Astrocyte (in vitro differentiated cells and primary cell): ENCODE results near the gene ANKLE1. TPM values are rescaled to one million over a fixed set of nuclear protein-coding genes. Genes with fewer than 3 reads are reported as not detected.

Experiments used
- DNase-seq: peaks from one replicate; pipeline ENCODE4 v3.0.0-alpha.2; 2010; ENCODE audit warnings: low read depth
- FAIRE-seq: peaks from 2 replicates; lab custom pipeline; 2011; peaks lifted over from hg19 to GRCh38; lab: Jason Lieb, UNC
- H2AFZ ChIP-seq: 2 replicates; pipeline ENCODE4 v1.6.0; 2012; ENCODE audit warnings: low read depth, low read length, inconsistent platforms
- H3K27ac ChIP-seq: 2 replicates; pipeline ENCODE4 v1.5.1; 2011; ENCODE audit warnings: low read depth, low read length, inconsistent platforms
- H3K27me3 ChIP-seq: 2 replicates; pipeline ENCODE4 v1.6.0; 2011; ENCODE audit warnings: low read length, inconsistent platforms; ENCODE audit not compliant: insufficient read depth
- H3K36me3 ChIP-seq: 2 replicates; pipeline ENCODE4 v1.5.1; 2011; ENCODE audit warnings: low read length, inconsistent platforms; ENCODE audit not compliant: insufficient read depth
- H3K4me1 ChIP-seq: 2 replicates; pipeline ENCODE4 v1.5.1; 2011; ENCODE audit warnings: low read length, inconsistent platforms; ENCODE audit not compliant: insufficient read depth
- H3K4me2 ChIP-seq: 2 replicates; pipeline ENCODE4 v1.6.0; 2012; ENCODE audit warnings: low read length, inconsistent platforms
- H3K4me3 ChIP-seq: 2 replicates; pipeline ENCODE4 v1.5.1; 2011; ENCODE audit warnings: low read depth, mild to moderate bottlenecking, low read length, inconsistent platforms; ENCODE audit not compliant: insufficient read depth
- H3K79me2 ChIP-seq: 2 replicates; pipeline ENCODE4 v1.6.0; 2012; ENCODE audit warnings: mild to moderate bottlenecking, low read length, inconsistent platforms; ENCODE audit not compliant: insufficient read depth
- H3K9ac ChIP-seq: 2 replicates; pipeline ENCODE4 v1.6.0; 2012; ENCODE audit warnings: mild to moderate bottlenecking, low read length, inconsistent platforms
- H3K9me3 ChIP-seq: 2 replicates; pipeline ENCODE4 v1.5.1; 2012; ENCODE audit warnings: low read depth, mild to moderate bottlenecking, low read length, inconsistent platforms; ENCODE audit not compliant: insufficient read depth
- H4K20me1 ChIP-seq: 2 replicates; pipeline ENCODE4 v1.6.0; 2012; ENCODE audit warnings: low read length, inconsistent platforms; ENCODE audit not compliant: insufficient read depth
- H3K27ac Mint-ChIP-seq: one replicate; pipeline ENCODE4 v1.8.0; 2021; ENCODE audit warnings: mild to moderate bottlenecking, mixed read lengths; ENCODE audit not compliant: unreplicated experiment
- H3K27me3 Mint-ChIP-seq: one replicate; pipeline ENCODE4 v1.8.0; 2021; ENCODE audit warnings: low read depth, mixed read lengths; ENCODE audit not compliant: unreplicated experiment
- H3K36me3 Mint-ChIP-seq: one replicate; pipeline ENCODE4 v1.8.0; 2021; ENCODE audit warnings: low read depth, mixed read lengths; ENCODE audit not compliant: unreplicated experiment
- H3K4me1 Mint-ChIP-seq: one replicate; pipeline ENCODE4 v1.8.0; 2021; ENCODE audit warnings: low read depth, mixed read lengths; ENCODE audit not compliant: unreplicated experiment
- H3K4me3 Mint-ChIP-seq: one replicate; pipeline ENCODE4 v1.8.0; 2021; ENCODE audit warnings: mild to moderate bottlenecking, moderate library complexity, mixed read lengths; ENCODE audit not compliant: unreplicated experiment
- H3K9me3 Mint-ChIP-seq: one replicate; pipeline ENCODE4 v1.8.0; 2021; ENCODE audit warnings: mild to moderate bottlenecking, mixed read lengths; ENCODE audit not compliant: unreplicated experiment
- EZH2 ChIP-seq: IDR thresholded peaks from 2 replicates; pipeline ENCODE4 v1.6.1; 2012; ENCODE audit warnings: mild to moderate bottlenecking, low read length, inconsistent platforms; ENCODE audit not compliant: insufficient read depth
- total RNA-seq: library from RNA; stranded (reverse); gene quantifications from 2 replicates; pipeline ENCODE4 v1.2.1, GENCODE V29; 2021
- TF ChIP-seq, protein P1 (sequence below): IDR thresholded peaks from 2 replicates; pipeline ENCODE4 v1.5.1; 2011; ENCODE audit warnings: low read depth, mild to moderate bottlenecking, inconsistent platforms, low read length, moderate library complexity; ENCODE audit not compliant: insufficient read depth

The ANKLE1 gene
- total RNA-seq, 1 donor from 2014 or later, result 1.8 TPM

DNA sequence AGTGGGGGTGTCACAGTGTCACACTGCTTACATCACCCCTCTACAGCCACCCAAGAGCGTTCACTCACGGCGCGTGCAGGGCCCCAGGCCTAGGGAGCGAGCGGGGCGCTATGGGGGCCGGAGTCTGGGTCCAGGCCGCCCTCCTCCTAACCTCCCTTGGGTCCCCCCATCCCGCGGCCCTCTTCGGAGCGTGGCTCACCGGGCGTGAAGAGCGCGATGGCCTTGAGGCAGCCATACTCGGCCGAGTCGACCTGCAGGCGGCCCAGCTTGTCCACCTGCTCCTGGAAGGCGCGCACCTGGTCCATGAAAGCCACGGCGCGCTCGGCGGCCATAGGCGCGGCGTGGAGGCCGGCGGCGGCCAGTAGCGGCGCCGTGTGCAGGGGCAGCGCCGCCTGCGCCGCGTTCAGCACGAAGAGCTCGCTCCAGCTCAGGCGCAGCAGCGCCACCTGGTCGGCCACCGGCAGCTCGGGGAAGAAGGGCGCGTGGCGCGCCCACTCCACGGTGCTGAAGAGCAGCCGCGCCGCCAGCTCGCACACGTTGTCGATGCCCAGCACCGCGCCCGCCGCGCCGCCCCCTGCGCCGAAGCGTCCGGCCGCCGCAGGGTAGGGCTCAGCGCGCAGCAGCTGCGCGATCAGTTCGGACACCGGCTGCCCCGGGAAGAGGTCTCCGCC is 46.3 kb upstream of the ANKLE1 start:
- no peaks in the 10 kb centered on the region for H3K9me3 ChIP-seq
- H3K4me3 Mint-ChIP-seq, result peak overlapping the region; percentile 73
- peaks cover 24% of the 10 kb centered on the region for H3K79me2 ChIP-seq
- no peaks in the 10 kb centered on the region for H3K27me3 Mint-ChIP-seq
- H3K36me3 Mint-ChIP-seq, result peaks cover 14% of the 10 kb centered on the region
- peak overlapping the region; percentile 62 for H2AFZ ChIP-seq
- H3K9me3 Mint-ChIP-seq, result no peaks in the 10 kb centered on the region
- H3K4me3 ChIP-seq, result peak overlapping the region; percentile 62
- H3K36me3 ChIP-seq, result peaks cover 10% of the 10 kb centered on the region
- DNase-seq (peak; percentile 68), FAIRE-seq (no peak)
- no peaks in the 10 kb centered on the region for H3K27me3 ChIP-seq
- peak overlapping the region; percentile 69 for H3K9ac ChIP-seq
- no peak overlapping the region for H3K27ac ChIP-seq
- TF ChIP-seq, protein P1, sequence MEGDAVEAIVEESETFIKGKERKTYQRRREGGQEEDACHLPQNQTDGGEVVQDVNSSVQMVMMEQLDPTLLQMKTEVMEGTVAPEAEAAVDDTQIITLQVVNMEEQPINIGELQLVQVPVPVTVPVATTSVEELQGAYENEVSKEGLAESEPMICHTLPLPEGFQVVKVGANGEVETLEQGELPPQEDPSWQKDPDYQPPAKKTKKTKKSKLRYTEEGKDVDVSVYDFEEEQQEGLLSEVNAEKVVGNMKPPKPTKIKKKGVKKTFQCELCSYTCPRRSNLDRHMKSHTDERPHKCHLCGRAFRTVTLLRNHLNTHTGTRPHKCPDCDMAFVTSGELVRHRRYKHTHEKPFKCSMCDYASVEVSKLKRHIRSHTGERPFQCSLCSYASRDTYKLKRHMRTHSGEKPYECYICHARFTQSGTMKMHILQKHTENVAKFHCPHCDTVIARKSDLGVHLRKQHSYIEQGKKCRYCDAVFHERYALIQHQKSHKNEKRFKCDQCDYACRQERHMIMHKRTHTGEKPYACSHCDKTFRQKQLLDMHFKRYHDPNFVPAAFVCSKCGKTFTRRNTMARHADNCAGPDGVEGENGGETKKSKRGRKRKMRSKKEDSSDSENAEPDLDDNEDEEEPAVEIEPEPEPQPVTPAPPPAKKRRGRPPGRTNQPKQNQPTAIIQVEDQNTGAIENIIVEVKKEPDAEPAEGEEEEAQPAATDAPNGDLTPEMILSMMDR, result no peak
- TF ChIP-seq EZH2, result no peak
- H3K4me1 Mint-ChIP-seq, result no peaks in the 10 kb centered on the region
- H3K27ac Mint-ChIP-seq, result no peak overlapping the region
- H4K20me1 ChIP-seq, result peaks cover 34% of the 10 kb centered on the region
- H3K4me1 ChIP-seq, result peaks cover 14% of the 10 kb centered on the region
- H3K4me2 ChIP-seq, result peak overlapping the region; percentile 93

DNA sequence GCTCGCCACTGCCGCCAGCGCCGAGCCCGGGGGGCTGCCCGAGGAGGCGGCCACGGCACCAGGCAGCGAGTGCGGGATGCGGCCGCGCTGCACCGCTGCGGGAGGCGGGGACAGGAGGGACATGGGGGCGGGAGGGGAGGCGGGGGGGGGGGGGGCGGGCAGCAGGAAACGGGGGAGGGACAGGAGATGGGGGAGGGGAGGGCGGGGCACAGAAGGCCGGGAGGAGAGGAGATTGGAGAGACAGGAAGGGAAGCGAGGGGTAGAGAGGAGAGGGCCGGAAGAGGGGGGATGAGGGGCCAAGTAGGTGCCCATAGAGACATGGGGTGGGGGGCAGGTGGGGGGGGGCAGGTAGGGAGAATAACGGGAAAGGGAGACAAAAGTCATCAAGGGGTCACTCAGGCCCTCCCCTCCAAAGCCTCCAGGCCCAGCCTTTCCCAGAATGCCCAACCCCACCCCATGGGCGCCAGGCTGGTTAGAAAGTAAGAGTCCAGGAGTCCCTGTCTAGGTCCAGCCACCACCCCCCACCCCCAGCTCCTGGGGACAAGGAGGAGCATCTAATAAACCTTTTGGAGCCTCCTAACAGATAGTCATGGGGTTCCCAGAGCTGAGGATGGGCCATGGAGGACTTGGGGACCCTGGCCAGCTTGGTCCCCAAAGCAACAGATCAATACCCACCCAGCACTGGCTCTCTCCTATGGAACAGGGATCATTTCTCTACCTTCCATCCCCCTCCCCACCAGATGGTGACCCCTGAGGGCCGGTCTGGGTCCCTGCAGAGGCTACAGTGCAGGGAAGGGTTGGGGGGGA is 45.5 kb upstream of the ANKLE1 start:
- Histone ChIP-seq H3K27me3 (no peaks in the 10 kb centered on the region), H3K4me1 (peaks cover 14% of the 10 kb centered on the region), H3K4me2 (peak overlapping the region; percentile 93), H3K9me3 (no peaks in the 10 kb centered on the region), H3K79me2 (peaks cover 24% of the 10 kb centered on the region), H3K9ac (peak overlapping the region; percentile 69), H3K36me3 (peaks cover 9% of the 10 kb centered on the region), H3K27ac (no peak overlapping the region), H3K4me3 (peak overlapping the region; percentile 62), H4K20me1 (peaks cover 36% of the 10 kb centered on the region), H2AFZ (peak overlapping the region; percentile 62)
- Mint-ChIP-seq H3K4me3 (no peak overlapping the region), H3K27ac (no peak overlapping the region), H3K27me3 (no peaks in the 10 kb centered on the region), H3K4me1 (no peaks in the 10 kb centered on the region), H3K9me3 (no peaks in the 10 kb centered on the region), H3K36me3 (peaks cover 13% of the 10 kb centered on the region)
- no peak for FAIRE-seq
- DNase-seq, result no peak
- no peak for TF ChIP-seq EZH2
- TF ChIP-seq, protein P1, result no peak
